ENCODE data around the gene ECSCR.

ECSCR gene

DNA sequence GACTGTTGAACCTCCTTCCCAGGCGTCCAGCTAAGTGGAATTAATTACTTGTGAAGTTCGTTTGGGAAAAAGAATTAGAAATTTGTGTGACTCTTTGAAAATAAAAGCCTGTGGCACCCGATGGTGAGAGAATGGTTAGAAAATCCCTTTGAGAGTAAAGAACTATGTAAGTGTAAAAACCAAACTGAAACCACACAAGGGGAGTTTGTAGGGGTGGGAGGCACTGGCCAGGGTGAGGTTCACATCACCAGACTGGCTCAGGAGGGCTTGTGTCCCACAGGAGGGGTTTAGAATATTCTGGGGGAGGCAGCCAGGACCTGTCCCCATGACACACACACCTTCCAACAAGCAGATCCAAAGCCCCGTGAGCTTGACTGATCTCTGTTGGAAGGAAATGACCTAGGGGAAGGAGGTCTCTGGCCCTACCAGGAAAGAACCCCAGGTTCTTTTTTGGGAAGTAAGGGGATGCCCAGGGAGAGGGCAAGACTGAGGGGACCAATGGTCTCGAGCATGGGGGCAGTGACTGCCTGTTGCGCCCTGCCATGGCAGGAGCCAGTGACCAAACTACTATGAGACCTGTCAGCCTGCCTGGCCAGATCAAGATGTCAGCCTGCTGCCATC is 62.9 kb downstream of the ECSCR start:
- TF ChIP-seq, protein P1, sequence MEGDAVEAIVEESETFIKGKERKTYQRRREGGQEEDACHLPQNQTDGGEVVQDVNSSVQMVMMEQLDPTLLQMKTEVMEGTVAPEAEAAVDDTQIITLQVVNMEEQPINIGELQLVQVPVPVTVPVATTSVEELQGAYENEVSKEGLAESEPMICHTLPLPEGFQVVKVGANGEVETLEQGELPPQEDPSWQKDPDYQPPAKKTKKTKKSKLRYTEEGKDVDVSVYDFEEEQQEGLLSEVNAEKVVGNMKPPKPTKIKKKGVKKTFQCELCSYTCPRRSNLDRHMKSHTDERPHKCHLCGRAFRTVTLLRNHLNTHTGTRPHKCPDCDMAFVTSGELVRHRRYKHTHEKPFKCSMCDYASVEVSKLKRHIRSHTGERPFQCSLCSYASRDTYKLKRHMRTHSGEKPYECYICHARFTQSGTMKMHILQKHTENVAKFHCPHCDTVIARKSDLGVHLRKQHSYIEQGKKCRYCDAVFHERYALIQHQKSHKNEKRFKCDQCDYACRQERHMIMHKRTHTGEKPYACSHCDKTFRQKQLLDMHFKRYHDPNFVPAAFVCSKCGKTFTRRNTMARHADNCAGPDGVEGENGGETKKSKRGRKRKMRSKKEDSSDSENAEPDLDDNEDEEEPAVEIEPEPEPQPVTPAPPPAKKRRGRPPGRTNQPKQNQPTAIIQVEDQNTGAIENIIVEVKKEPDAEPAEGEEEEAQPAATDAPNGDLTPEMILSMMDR (IDR thresholded peaks at IDR 0.05): no peak
- Histone ChIP-seq H3K27ac (no peak overlapping the region), H3K4me3 (no peak overlapping the region)
- no peak for DNase-seq (ENCODE audit: low spot score)

Measured in coronary artery (tissue), 2 donors.